ENCODE results near the gene P2RX1.

P2RX1 gene

DNA sequence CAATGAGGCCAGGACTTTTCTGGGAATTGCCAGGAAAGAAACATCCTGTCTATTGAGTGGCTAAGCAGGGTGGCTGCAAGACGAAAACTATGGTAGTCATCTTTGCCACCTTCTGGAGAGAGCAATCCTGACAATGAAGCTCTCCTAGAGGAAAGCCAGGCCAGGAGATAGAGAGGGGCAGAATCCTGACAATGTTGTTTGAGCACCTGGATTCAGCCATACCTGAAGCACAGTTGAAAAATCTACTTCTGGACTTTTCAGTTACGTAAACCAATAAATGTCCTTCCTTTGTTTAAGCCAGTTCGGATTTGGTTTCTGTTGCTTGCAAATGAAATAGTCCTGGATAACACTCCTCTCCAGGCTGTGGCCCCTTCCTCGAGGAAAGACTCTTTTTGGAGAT lies 9.4 kb downstream of the P2RX1 start:
- Histone ChIP-seq H3K27me3 (ENCODE audit: control insufficient read depth, low read length) (no peaks in the 10 kb centered on the region), H3K27ac (ENCODE audit: low read depth, low read length) (no peak overlapping the region), H3F3A (ENCODE audit: control insufficient read depth, insufficient read depth) (peaks cover 10% of the 10 kb centered on the region), H3K36me3 (ENCODE audit: control insufficient read depth, low read length) (no peaks in the 10 kb centered on the region), H3K4me2 (ENCODE audit: low read length) (no peak overlapping the region), H3K9me2 (replicated peaks; ENCODE audit: control insufficient read depth, low read length) (no peaks in the 10 kb centered on the region), H3K4me1 (ENCODE audit: control insufficient read depth, low read length) (peaks cover 34% of the 10 kb centered on the region), H3K4me3 (ENCODE audit: low read length) (no peak overlapping the region), H3K79me2 (ENCODE audit: control insufficient read depth, low read length) (no peaks in the 10 kb centered on the region), H3K9me3 (ENCODE audit: control insufficient read depth, insufficient read depth, low read length) (no peaks in the 10 kb centered on the region), H4K20me1 (ENCODE audit: control insufficient read depth, insufficient read depth, low read depth, low read length) (no peaks in the 10 kb centered on the region)
- TF ChIP-seq, protein P1, sequence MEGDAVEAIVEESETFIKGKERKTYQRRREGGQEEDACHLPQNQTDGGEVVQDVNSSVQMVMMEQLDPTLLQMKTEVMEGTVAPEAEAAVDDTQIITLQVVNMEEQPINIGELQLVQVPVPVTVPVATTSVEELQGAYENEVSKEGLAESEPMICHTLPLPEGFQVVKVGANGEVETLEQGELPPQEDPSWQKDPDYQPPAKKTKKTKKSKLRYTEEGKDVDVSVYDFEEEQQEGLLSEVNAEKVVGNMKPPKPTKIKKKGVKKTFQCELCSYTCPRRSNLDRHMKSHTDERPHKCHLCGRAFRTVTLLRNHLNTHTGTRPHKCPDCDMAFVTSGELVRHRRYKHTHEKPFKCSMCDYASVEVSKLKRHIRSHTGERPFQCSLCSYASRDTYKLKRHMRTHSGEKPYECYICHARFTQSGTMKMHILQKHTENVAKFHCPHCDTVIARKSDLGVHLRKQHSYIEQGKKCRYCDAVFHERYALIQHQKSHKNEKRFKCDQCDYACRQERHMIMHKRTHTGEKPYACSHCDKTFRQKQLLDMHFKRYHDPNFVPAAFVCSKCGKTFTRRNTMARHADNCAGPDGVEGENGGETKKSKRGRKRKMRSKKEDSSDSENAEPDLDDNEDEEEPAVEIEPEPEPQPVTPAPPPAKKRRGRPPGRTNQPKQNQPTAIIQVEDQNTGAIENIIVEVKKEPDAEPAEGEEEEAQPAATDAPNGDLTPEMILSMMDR (IDR thresholded peaks at IDR 0.05; ENCODE audit: low read depth, low read length, poor library complexity, severe bottlenecking), result no peak
- no peak for TF ChIP-seq EZH2phosphoT487 (IDR thresholded peaks at IDR 0.05; ENCODE audit: borderline replicate concordance, low read length)

DNA sequence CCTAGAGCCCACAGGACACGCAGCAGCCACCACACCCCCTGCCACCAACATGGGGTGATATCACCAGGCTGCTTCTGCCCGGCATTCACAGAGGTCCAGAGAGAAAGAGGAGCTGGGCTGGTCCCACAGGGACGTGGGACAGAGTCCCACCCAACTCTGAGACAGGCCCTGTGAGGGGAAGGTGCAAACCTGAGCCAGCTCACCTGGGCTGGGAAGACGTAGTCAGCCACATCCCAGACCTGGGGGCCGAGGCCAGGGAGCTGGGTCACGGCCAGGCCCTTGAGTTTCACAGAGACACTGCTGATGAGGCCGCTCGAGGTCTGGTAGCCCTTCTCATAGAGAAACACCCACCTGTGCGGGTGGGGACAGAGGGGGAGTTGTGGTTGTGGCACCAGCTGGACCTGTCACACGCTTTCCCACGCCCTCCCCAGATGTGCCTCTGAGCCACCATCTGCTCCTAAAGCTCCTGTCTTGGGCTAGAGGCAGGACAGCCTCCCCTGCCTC lies 11.2 kb downstream of the P2RX1 start:
- no peak for TF ChIP-seq EZH2phosphoT487 (IDR thresholded peaks at IDR 0.05; ENCODE audit: borderline replicate concordance, low read length)
- TF ChIP-seq, protein P1 (IDR thresholded peaks at IDR 0.05; ENCODE audit: low read depth, low read length, poor library complexity, severe bottlenecking), result no peak
- Histone ChIP-seq H3K4me1 (ENCODE audit: control insufficient read depth, low read length) (peaks cover 18% of the 10 kb centered on the region), H3K9me2 (replicated peaks; ENCODE audit: control insufficient read depth, low read length) (no peaks in the 10 kb centered on the region), H3F3A (ENCODE audit: control insufficient read depth, insufficient read depth) (peaks cover 3% of the 10 kb centered on the region; the same call in 1 of the 2 replicates), H3K27me3 (ENCODE audit: control insufficient read depth, low read length) (no peaks in the 10 kb centered on the region), H4K20me1 (ENCODE audit: control insufficient read depth, insufficient read depth, low read depth, low read length) (no peaks in the 10 kb centered on the region), H3K9me3 (ENCODE audit: control insufficient read depth, insufficient read depth, low read length) (no peaks in the 10 kb centered on the region), H3K79me2 (ENCODE audit: control insufficient read depth, low read length) (no peaks in the 10 kb centered on the region), H3K4me2 (ENCODE audit: low read length) (peak overlapping the region; percentile 70), H3K36me3 (ENCODE audit: control insufficient read depth, low read length) (no peaks in the 10 kb centered on the region), H3K27ac (ENCODE audit: low read depth, low read length) (no peak overlapping the region; the same call in 1 of the 2 replicates), H3K4me3 (ENCODE audit: low read length) (peak overlapping the region; percentile 46)

DNA sequence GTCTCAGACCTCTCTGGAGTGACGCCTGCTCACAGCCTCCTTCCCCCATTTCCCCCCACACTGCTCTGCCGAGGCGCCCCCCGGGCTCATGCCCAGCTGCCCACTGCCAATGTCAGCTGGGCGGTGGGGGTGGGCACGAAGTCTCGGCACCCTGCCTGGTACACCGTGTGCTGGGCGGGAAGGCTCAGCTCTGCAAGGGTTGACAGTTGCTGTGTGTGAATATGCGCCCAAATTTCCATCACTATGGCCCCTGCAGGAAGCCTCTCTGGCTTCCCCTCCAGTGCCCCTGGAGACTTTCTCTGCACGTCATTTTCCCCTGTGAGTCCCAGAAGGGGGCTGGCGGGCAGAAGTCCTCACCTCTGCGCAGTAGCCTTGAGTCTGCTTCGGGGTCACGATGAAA lies 11.8 kb downstream of the P2RX1 start:
- Histone ChIP-seq H4K20me1 (ENCODE audit: control insufficient read depth, insufficient read depth, low read depth, low read length) (no peaks in the 10 kb centered on the region), H3K9me3 (ENCODE audit: control insufficient read depth, insufficient read depth, low read length) (no peaks in the 10 kb centered on the region), H3K4me3 (ENCODE audit: low read length) (peak overlapping the region; percentile 46), H3K4me1 (ENCODE audit: control insufficient read depth, low read length) (peaks cover 18% of the 10 kb centered on the region), H3K9me2 (replicated peaks; ENCODE audit: control insufficient read depth, low read length) (no peaks in the 10 kb centered on the region), H3K36me3 (ENCODE audit: control insufficient read depth, low read length) (no peaks in the 10 kb centered on the region), H3F3A (ENCODE audit: control insufficient read depth, insufficient read depth) (peaks cover 3% of the 10 kb centered on the region; the same call in 1 of the 2 replicates), H3K27me3 (ENCODE audit: control insufficient read depth, low read length) (no peaks in the 10 kb centered on the region), H3K79me2 (ENCODE audit: control insufficient read depth, low read length) (no peaks in the 10 kb centered on the region), H3K4me2 (ENCODE audit: low read length) (peak overlapping the region; percentile 70), H3K27ac (ENCODE audit: low read depth, low read length) (peak overlapping the region; percentile 10; the same call in 1 of the 2 replicates)
- TF ChIP-seq EZH2phosphoT487 (IDR thresholded peaks at IDR 0.05; ENCODE audit: borderline replicate concordance, low read length), result no peak
- TF ChIP-seq, protein P1 (IDR thresholded peaks at IDR 0.05; ENCODE audit: low read depth, low read length, poor library complexity, severe bottlenecking), result no peak

All from DOHH2 (cell line).